ENCODE measurements around the gene HES7. TPM values are rescaled to one million over a fixed set of nuclear protein-coding genes. Genes with fewer than 3 reads are reported as not detected.
"Not testable (repeated sequence)": the region's sequence is repeated elsewhere in the genome, so short reads cannot be mapped to it uniquely, and the experiment has no call there.

Gene HES7
- total RNA-seq (2014; rRNA removed; shearing (Covaris generic)) = not detected in 2 replicates
- polyA plus RNA-seq (2015; cell fraction: cytosol; rRNA removed) = 0.54 TPM in 1 of 2 replicates, not detected in the other
- polyA plus RNA-seq (2015; cell fraction: nucleus; rRNA removed) = 3.5 and 4.4 TPM in 2 replicates

GRCh38 chr17:8123695-8124349 lies at the start of gene HES7:
TSS of gene HES7 (minus strand) at chr17:8124106. CDS start at chr17:8124084, 22 bp downstream.
- in situ Hi-C loops (cut with HindIII; ENCODE audit: low pct_unique_long_range_greater_than_20kb, low sequenced_read_pairs) = no loop called here
- DNase-seq (ENCODE audit: low read depth, low spot score) = peak; percentile 32

GRCh38 chr17:8173056-8173870 lies 49.4 kb upstream of the HES7 start:
- peak; percentile 97 for DNase-seq (ENCODE audit: low read depth, low spot score)
- in situ Hi-C loops (cut with HindIII; ENCODE audit: low pct_unique_long_range_greater_than_20kb, low sequenced_read_pairs) = no loop called here

- DNase-seq (ENCODE audit: low read depth, low spot score); in situ Hi-C loops (cut with HindIII; ENCODE audit: low pct_unique_long_range_greater_than_20kb, low sequenced_read_pairs): not testable (repeated sequence)
These were observed 46.3 kb upstream of the HES7 start for GRCh38 chr17:8170186-8170585.

- in situ Hi-C loops (cut with HindIII; ENCODE audit: low pct_unique_long_range_greater_than_20kb, low sequenced_read_pairs) = no loop called here
- no peak for DNase-seq (ENCODE audit: low read depth, low spot score)
These were observed 43.6 kb upstream of the HES7 start for GRCh38 chr17:8167526-8167925.

GRCh38 chr17:8166731-8167130 lies 42.8 kb upstream of the HES7 start:
- no peak for DNase-seq (ENCODE audit: low read depth, low spot score)
- in situ Hi-C loops (cut with HindIII; ENCODE audit: low pct_unique_long_range_greater_than_20kb, low sequenced_read_pairs) = no loop called here

- DNase-seq (ENCODE audit: low read depth, low spot score) = no peak
- in situ Hi-C loops (cut with HindIII; ENCODE audit: low pct_unique_long_range_greater_than_20kb, low sequenced_read_pairs) = no loop called here
These were observed 40.9 kb upstream of the HES7 start for GRCh38 chr17:8164815-8165131.

- DNase-seq (ENCODE audit: low read depth, low spot score) = no peak
- in situ Hi-C loops (cut with HindIII; ENCODE audit: low pct_unique_long_range_greater_than_20kb, low sequenced_read_pairs) = no loop called here
These were observed 40.3 kb upstream of the HES7 start for GRCh38 chr17:8163978-8164814.

- in situ Hi-C loops (cut with HindIII; ENCODE audit: low pct_unique_long_range_greater_than_20kb, low sequenced_read_pairs) = no loop called here
- DNase-seq (ENCODE audit: low read depth, low spot score) = no peak
These were observed 39.4 kb upstream of the HES7 start for GRCh38 chr17:8162997-8163977.

- in situ Hi-C loops (cut with HindIII; ENCODE audit: low pct_unique_long_range_greater_than_20kb, low sequenced_read_pairs) = no loop called here
- DNase-seq (ENCODE audit: low read depth, low spot score) = peak; percentile 62
These were observed 38.5 kb upstream of the HES7 start, which contains the start of gene VAMP2 for GRCh38 chr17:8162233-8162996. TSS of gene VAMP2 (minus strand) at chr17:8162948. CDS start at chr17:8162879, 69 bp downstream.

GRCh38 chr17:8161289-8162232 lies 37.7 kb upstream of the HES7 start:
- DNase-seq (ENCODE audit: low read depth, low spot score) = no peak
- in situ Hi-C loops (cut with HindIII; ENCODE audit: low pct_unique_long_range_greater_than_20kb, low sequenced_read_pairs) = no loop called here

GRCh38 chr17:8160741-8161221 lies 36.9 kb upstream of the HES7 start:
- DNase-seq (ENCODE audit: low read depth, low spot score) = no peak
- in situ Hi-C loops (cut with HindIII; ENCODE audit: low pct_unique_long_range_greater_than_20kb, low sequenced_read_pairs) = no loop called here

GRCh38 chr17:8160224-8160577 lies 36.3 kb upstream of the HES7 start:
- in situ Hi-C loops (cut with HindIII; ENCODE audit: low pct_unique_long_range_greater_than_20kb, low sequenced_read_pairs) = no loop called here
- DNase-seq (ENCODE audit: low read depth, low spot score) = no peak

GRCh38 chr17:8159459-8160223 lies 35.7 kb upstream of the HES7 start:
- no peak for DNase-seq (ENCODE audit: low read depth, low spot score)
- in situ Hi-C loops (cut with HindIII; ENCODE audit: low pct_unique_long_range_greater_than_20kb, low sequenced_read_pairs) = no loop called here

GRCh38 chr17:8159032-8159400 lies 35.1 kb upstream of the HES7 start:
- in situ Hi-C loops (cut with HindIII; ENCODE audit: low pct_unique_long_range_greater_than_20kb, low sequenced_read_pairs) = no loop called here
- DNase-seq (ENCODE audit: low read depth, low spot score) = no peak

Measured in SK-MEL-5 (cell line).